PC-9 (cell line): ENCODE results near the gene OLR1.

Experiments
- EZH2 ChIP-seq: fragments of 200-600 bp; sonication (generic); IDR thresholded peaks from 2 replicates; pipeline ENCODE4 v1.8.0; 2017; ENCODE audit warnings: antibody characterized with exemption, low read depth
- TF ChIP-seq, protein P1 (sequence below): fragments of 200-600 bp; sonication (generic); conservative IDR thresholded peaks from 2 replicates; pipeline ENCODE4 v1.6.1; 2017; ENCODE audit warnings: mixed run types, antibody characterized with exemption, mild to moderate bottlenecking, moderate library complexity

DNA sequence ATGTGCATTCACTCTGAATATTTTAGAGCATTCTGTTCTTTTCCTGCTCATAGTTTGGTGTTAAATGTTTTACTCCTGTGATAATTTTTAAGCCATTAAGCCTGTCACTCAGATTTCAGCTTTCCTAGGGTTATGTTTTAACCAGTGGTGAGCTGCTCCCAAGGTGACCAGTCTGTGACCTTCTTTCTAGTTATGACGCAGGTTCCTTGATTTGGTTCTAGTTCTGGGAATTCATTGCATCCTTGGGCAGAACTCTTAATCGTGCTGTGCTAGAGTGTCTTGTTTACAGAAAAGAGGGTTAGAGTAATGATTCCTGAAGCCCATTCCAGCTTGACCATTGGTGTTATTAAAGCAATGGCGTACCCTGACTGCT lies 42.9 kb upstream of the OLR1 start:
- no peak for TF ChIP-seq EZH2
- TF ChIP-seq, protein P1, sequence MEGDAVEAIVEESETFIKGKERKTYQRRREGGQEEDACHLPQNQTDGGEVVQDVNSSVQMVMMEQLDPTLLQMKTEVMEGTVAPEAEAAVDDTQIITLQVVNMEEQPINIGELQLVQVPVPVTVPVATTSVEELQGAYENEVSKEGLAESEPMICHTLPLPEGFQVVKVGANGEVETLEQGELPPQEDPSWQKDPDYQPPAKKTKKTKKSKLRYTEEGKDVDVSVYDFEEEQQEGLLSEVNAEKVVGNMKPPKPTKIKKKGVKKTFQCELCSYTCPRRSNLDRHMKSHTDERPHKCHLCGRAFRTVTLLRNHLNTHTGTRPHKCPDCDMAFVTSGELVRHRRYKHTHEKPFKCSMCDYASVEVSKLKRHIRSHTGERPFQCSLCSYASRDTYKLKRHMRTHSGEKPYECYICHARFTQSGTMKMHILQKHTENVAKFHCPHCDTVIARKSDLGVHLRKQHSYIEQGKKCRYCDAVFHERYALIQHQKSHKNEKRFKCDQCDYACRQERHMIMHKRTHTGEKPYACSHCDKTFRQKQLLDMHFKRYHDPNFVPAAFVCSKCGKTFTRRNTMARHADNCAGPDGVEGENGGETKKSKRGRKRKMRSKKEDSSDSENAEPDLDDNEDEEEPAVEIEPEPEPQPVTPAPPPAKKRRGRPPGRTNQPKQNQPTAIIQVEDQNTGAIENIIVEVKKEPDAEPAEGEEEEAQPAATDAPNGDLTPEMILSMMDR, result no peak
